Right lung (tissue), 5 donors: ENCODE results near the gene MLX. TPM values are rescaled to one million over a fixed set of nuclear protein-coding genes. Genes with fewer than 3 reads are reported as not detected.
A peak's percentile ranks its signal among the peaks of the same experiment; 100 is the strongest.
"Not testable (repeated sequence)": the region's sequence is repeated elsewhere in the genome, so short reads cannot be mapped to it uniquely, and the experiment has no call there.

ENCODE experiments used
- DNase-seq, 2 donors: peaks; one replicate each; pipeline ENCODE4 v3.0.0-alpha.2; 2013
- polyA plus RNA-seq, 5 donors: library from polyadenylated mRNA; unstranded; fragments of 120-200 nt; gene quantifications; one replicate each; pipeline versions ENCODE4 v1.2.1 to v1.2.3, GENCODE V29; 2013; ENCODE audit warnings: inconsistent platforms in 1 of 5, low replicate concordance in 1 of 5; ENCODE audit not compliant: insufficient read length in 5 of 5, insufficient read depth in 1 of 5

MLX gene
- polyA plus RNA-seq, 5 donors: 37.5 to 45.9 (median 39.9) TPM

DNA sequence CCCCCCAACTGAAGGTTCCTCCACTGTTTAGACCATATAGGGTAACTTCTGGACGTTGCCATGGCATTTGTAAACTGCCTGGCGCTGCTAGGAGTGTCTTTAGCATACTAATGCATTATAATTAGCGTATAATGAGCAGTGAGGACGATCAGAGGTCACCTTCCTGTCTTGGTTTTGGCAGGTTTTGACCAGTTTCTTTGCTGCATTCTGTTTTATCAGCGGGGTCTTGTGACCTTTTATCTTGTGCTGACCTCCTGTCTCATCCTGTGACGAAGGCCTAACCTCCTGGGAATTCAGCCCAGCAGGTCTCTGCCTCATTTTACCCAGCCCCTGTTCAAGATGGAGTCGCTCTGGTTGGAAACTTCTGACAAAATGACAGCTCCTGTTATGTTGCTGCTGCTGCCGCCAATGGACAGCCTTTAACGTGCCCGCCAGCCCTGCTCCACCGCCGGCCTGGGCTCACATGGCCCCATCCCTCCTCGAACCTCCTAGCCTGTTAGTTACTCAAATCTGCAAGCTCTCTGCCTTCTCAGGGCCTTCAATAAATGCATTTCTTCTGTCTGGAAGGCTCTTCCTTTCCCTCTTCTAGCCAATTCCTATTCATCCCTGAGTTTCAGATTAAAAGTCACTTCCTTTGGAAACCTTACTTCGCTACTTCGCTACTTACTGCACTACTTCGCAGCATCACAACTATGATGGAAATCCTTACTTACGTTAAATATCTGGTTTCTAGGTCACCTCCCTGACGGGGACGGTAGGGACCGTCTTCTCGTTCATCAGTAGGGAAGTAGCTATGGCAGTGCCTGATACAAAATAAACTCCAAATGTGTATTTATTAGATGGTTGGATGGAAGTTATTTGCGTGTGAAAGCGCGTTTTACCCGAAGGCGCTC, 31.5 kb upstream of the MLX start:
- no peak for DNase-seq

DNA sequence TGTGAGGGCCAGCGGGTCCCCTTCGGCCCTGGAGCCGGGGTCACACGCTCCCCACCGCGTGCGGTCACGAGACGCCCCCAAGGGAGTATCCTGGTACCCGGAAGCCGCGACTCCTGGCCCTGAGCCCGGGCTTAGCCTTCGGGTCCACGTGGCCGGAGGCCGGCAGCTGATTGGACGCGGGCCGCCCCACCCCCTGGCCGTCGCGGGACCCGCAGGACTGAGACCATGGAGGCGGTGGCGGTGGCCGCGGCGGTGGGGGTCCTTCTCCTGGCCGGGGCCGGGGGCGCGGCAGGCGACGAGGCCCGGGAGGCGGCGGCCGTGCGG, 30.9 kb upstream of the MLX start, which contains the start of gene NAGLU:
TSS of gene NAGLU (plus strand) at position 194 of the 324 bp plus-strand sequence. CDS start at position 226, 32 bp downstream.
- DNase-seq: peak; percentile 92 to 93

DNA sequence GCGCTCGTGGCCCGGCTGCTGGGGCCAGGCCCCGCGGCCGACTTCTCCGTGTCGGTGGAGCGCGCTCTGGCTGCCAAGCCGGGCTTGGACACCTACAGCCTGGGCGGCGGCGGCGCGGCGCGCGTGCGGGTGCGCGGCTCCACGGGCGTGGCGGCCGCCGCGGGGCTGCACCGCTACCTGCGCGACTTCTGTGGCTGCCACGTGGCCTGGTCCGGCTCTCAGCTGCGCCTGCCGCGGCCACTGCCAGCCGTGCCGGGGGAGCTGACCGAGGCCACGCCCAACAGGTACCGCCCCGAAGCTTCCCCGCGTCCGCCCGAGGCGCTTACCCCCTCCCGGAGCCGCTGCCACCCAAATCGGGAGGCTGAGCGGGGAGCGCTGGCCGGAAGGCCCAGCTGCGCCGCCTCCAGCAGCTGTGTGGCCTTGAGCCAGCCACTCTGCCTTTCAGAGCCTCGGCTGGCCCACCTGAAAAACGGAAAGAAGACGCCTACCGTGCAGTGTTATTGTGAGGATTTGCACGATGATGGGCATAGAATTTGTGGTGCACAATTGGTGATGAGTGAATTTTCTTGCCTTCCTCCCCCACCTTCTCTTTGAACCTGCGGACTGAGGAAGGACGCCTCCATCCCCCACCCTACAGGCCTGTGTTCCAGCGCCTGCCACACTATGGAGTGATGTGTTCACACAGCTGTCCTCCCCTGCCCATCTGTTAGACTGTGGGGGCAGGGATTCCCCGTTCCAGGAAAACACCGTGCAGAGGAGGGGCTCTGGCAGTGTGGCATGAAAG, 30.3 kb upstream of the MLX start:
- peak; percentile 67 to 75 for DNase-seq

DNA sequence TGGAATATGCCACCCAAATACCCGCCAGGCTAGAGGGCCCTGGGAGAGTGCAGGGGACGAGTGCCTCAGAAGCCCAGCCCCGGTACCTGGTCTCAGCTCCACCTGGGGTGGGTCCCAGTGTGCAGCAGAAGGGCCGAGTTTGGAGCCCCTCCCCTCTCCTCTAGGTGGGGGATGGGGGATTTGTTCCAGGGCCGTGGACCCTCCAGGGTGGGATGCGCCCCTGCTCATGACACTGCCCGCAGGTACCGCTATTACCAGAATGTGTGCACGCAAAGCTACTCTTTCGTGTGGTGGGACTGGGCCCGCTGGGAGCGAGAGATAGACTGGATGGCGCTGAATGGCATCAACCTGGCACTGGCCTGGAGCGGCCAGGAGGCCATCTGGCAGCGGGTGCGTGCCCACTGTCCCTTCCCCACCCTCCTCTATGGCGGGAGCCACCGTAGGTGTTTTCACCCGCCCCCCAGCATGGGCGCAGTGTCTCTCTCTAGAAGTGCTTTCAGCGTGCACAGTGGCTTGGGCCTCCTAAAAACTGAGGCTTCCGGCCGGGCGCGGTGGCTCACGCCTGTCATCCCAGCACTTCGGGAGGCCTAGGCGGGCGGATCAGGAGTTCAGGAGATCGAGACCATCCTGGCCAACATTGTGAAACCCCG, 29.6 kb upstream of the MLX start:
- DNase-seq: no peak

DNA sequence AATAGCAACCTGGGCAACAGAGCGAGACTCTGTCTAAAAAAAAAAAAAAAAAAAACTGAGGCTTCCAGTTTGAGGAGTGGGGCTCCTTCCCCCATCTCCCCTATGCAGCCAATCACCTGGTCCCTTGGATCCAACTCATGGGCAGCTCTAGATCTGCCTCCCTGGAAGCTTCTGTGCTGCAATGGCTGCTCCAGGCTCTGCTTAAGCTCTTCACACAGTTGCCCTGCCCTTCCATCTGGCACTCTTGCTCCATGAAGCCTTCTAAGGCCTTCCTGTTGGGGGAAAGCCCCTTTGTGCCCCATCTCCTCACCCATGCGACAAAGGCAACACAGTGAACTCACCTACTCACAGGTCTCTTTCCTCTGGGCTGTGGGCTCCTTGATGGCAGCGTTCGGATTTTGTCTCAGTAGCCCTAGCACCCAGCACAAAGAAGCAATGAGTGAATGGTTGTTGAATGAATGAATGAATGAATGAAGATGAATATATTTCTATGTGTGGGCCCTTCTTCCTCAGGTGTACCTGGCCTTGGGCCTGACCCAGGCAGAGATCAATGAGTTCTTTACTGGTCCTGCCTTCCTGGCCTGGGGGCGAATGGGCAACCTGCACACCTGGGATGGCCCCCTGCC, 29.0 kb upstream of the MLX start:
- DNase-seq: no peak

DNA sequence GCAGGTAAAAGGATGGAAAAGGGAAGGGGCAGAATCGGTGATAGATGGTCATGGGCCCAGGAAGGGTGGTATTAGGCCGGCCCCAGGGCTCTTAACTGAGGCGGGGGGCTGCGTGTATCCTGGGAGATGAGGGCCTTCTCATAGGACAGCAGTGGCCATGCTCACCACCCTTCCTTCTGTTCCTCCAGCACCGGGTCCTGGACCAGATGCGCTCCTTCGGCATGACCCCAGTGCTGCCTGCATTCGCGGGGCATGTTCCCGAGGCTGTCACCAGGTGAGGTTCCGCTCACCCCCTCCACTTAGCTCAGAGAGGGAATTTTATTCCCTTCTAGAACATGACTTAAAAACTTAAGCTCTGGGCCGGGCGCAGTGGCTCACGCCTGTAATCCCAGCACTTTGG, 28.4 kb upstream of the MLX start:
- DNase-seq: no peak

DNA sequence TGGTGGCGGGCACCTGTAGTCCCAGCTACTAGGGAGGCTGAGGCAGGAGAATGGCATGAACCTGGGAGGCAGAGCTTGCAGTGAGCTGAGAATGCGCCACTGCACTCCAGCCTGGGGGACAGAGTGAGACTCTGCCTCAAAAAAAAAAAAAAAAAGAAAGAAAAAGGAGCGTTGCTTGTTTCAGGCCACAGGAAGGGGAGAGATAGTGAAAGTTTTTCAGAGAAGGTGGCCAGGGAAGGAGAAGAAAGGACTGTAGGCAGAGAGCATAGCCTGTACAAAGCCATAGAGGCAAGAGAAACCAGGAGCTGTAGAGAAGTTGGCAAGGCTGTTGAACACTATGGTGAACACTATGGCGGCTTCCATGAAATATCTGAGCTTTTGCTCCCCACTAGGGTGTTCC, 26.3 kb upstream of the MLX start:
- not testable (repeated sequence) for DNase-seq

DNA sequence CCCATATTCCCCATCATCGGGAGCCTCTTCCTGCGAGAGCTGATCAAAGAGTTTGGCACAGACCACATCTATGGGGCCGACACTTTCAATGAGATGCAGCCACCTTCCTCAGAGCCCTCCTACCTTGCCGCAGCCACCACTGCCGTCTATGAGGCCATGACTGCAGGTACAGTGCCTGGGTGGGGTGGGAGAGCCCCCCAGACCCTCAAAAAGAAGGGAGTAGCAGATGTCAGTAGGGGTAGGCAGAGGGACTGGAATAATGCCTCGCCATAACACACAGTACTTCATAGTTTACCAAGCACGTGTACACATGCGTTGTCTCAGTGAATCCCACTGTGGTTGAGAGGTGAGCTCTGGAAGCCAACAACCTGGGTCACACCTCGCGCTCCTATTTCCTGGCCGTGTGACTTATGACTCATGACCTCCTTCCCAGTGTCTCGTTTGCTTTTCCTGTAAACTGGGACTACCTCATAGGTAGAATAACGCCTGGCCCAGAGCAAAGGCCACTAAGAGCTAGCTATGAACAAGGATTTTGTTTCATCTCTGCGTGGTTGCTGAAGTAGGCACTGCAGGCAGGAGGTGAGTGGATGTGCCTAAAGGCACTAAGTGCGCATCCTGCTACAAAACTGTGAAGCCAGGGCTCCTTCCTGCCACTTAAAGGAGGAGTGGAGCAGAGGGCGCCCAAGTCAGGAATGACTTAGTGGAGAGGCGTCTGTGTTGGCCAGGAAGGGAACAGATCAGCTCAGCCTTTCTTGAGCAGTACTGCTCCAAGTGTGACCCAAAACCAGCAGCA, 25.7 kb upstream of the MLX start:
- DNase-seq: no peak

DNA sequence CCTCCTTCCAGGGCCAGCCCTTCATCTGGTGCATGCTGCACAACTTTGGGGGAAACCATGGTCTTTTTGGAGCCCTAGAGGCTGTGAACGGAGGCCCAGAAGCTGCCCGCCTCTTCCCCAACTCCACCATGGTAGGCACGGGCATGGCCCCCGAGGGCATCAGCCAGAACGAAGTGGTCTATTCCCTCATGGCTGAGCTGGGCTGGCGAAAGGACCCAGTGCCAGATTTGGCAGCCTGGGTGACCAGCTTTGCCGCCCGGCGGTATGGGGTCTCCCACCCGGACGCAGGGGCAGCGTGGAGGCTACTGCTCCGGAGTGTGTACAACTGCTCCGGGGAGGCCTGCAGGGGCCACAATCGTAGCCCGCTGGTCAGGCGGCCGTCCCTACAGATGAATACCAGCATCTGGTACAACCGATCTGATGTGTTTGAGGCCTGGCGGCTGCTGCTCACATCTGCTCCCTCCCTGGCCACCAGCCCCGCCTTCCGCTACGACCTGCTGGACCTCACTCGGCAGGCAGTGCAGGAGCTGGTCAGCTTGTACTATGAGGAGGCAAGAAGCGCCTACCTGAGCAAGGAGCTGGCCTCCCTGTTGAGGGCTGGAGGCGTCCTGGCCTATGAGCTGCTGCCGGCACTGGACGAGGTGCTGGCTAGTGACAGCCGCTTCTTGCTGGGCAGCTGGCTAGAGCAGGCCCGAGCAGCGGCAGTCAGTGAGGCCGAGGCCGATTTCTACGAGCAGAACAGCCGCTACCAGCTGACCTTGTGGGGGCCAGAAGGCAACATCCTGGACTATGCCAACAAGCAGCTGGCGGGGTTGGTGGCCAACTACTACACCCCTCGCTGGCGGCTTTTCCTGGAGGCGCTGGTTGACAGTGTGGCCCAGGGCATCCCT, 23.5 kb upstream of the MLX start:
- no peak for DNase-seq

DNA sequence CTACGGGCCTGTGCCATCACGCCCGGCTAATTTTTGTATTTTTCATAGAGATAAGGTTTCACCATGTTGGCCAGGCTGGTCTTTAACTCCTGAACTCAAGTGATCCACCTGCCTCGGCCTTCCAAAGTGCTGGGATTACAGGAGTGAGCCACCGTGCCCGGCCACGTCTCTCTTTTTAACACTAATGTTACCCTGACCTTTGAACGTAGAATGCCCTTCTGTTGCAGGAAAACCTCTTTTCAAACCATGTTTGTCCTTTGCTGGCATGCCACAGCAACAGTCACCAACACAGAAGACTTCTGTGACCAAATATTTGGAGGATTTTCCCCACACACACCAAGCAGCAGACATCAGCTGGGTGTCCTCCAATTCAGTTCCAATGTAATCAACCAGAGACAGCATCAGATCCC, 22.0 kb upstream of the MLX start:
- DNase-seq: no peak

DNA sequence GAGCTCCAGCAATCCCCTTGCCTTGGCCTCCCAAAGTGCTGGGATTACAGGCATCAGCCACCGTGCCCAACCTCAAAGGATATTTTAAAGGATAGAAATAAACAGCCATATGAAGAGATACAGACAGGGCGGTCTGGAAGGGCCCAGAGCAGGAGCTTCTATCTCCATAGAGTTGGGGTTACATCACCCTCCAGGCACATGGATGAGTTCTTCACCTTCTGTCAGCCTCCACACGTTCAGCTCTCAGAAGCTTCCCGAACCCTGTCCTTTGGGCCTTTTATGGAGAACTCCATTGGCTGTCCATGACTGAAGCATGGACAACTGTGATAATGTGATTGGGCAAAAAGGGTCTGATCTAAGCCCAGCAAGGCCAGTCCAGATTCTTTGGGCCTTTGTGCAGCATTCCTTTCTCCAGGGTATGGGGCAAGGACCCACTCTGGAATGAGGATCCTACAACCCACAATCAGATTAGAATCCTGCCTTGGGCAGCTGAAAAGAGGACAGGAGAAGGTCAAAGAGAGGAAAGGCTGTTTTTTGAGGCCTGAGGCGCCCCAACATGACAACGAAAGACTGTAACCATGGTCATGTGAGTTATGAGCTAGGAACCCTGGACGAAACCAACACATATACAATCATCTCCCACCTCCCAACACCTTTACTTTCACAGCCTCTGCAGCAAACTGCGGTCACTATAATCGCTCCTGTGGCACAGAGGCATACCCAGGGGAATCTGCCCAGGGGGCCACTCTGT, 21.0 kb upstream of the MLX start:
- DNase-seq: not testable (repeated sequence)

DNA sequence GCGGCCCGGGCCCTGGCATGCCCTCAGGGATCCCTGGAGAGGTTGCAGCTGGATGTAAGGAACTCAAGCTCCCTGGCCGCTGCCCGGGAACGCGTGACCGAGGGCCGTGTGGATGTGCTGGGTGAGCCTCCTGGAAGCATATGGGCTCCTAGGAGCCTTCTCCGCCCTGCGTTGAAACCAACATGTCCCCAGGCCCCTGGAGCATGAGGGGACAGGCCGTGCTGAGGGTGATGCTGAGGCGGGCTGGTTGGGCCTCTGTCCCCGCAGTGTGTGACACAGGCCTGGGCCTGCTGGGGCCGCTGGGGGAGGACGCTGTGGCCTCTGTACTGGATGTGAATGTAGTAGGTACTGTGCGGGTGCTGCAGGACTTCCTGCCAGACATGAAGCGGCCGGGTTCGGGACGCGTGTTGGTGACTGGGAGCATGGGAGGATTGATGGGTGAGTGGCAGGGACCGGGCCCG, 19.9 kb upstream of the MLX start:
- no peak for DNase-seq

DNA sequence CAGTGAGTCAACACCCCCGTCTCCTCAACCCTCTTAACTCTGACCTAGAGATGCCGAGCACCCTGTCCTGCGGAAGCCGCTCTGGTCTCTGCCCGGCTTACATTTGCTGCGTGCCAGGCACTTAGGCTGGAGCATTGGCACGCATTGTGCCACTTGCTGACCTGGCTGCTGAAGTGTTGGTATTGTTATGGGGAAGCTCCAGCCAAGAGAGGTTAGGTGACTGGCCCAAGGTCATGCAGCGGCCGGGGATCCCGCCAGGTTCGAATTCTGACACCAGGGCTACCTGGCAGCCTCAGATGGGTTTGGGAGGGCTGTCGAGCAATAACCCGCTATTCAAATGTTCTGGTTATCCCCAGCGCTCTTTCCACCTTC, 19.2 kb upstream of the MLX start:
- no peak for DNase-seq

DNA sequence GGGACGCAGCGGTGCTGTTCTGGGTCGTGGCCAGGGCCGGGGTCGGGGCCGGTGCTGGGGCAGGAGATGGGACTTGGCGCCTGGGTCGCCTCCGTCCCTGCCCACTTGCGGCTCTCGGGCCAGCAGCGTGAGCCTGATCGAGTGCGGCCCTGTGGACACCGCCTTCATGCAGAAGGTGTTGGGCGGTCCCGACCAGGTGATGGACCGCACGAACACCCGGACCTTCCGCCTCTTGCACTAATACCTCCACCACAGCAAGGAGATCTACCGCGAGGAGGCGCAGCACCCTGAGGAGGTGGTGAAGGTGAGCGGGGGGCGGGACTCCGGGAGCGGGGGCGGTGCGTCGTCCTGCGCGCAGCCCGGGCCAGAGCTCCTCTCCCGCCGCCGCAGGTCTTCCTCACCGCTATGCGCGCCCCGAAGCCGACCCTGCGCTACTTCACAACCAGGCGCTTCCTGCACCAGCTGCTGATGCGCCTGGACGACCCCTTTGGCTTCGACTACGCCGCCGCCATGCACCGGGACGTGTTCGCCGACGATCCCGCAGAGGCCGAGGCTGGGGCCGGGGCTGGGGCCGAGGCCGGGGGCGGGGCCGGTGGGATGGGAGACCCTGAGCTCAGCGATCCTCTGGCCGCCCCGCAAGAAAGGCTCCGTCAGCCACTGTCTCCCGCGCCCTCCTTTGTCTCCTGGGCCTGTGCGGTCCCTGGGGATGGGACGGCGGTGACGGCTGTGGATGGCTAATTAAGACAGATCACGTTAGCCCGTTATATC, 18.6 kb upstream of the MLX start:
- no peak for DNase-seq

DNA sequence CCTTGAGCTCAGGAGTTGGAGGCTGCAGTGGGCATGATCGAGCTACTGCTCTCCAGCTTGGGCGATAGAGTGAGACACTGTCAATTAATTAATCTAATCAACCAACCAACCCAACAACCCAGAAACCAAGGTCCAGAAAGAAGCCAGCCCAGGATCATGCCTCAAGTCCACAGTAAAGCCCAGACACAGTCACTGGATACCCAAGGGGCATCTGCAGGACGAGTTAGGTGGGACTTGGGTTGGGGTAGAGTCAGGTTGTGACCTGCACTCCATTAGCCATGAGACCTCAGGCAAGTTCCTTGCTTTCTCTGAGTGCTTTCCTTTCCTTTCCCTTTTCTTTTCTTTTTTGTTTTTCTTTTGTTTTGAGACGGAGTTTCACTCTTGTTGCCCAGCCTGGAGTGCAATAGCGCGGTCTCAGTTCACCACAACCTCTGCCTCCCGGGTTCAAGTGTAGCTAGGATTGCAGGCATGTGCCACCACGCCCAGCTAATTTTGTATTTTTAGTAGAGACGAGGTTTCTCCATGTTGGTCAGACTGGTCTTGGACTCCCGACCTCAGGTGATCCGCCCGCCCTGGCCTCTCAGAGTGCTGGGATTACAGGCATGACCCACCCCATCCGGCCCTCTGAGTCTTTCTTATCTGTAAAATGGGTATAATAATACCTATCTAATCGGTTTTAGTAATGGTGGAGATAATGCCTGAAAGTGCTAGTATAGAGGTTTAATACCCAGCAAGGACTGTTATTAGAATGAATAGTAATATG, 17.7 kb upstream of the MLX start:
- DNase-seq: no peak

DNA sequence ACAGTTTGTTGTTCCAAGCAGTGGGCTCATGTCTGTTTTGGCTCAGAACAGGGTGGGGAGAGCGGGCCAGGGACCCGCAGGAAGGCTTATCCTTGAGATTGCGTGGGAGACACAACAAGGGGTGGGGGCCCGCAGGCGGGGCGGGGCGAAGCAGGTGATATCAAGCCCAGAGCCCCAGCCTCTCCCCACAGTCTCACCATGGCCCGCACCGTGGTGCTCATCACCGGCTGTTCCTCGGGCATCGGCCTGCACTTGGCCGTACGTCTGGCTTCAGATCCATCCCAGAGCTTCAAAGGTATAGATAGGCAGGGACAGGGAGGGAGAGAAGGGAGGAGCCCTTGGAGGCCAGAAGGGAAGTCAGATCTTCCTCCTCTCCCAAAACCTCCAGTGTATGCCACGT, 14.2 kb upstream of the MLX start, which contains the start of gene HSD17B1:
TSS of gene HSD17B1 (plus strand) at position 188 of the 400 bp plus-strand sequence. CDS start at position 199, 11 bp downstream.
- not testable (repeated sequence) for DNase-seq

DNA sequence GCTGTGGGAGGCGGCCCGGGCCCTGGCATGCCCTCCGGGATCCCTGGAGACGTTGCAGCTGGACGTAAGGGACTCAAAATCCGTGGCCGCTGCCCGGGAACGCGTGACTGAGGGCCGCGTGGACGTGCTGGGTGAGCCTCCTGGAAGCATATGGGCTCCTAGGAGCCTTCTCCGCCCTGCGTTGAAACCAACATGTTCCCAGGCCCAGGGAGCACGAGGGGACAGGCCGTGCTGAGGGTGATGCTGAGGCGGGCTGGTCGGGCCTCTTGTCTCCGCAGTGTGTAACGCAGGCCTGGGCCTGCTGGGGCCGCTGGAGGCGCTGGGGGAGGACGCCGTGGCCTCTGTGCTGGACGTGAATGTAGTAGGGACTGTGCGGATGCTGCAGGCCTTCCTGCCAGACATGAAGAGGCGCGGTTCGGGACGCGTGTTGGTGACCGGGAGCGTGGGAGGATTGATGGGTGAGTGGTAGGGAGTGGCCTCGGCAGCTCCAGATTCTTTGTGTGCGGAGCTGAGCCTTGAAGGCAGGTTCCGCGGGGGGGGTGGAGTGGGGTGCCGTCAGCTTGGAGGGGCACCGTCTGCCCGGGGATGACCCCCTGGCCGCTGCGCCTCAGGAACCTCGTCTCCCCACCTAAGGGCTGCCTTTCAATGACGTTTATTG, 13.6 kb upstream of the MLX start:
- DNase-seq: no peak
